CD8-positive, alpha-beta memory T cell (primary cell): ENCODE measurements around the gene NEDD8. TPM values are rescaled to one million over a fixed set of nuclear protein-coding genes. Genes with fewer than 3 reads are reported as not detected.

ENCODE experiments used
- CTCF ChIA-PET: fragments of 350-600 bp; sonication (Branson Sonifier 250); formaldehyde crosslinking; loops from one replicate; lab custom pipeline; 2021; ENCODE audit warnings: antibody characterized with exemption; lab: Charles Lee
- POLR2A ChIA-PET: fragments of 350-600 bp; sonication (Branson Sonifier 250); formaldehyde crosslinking; loops from one replicate; lab custom pipeline; 2021; ENCODE audit warnings: antibody characterized with exemption; lab: Charles Lee
- DNase-seq, 5 donors: peaks; one replicate each; pipeline versions ENCODE4 v3.0.0 to v3.0.0-alpha.2; 2020 to 2022; ENCODE audit warnings: mixed read lengths in 1 of 5
- H3K27ac ChIP-seq: one replicate; pipeline ENCODE4 v1.7.0; 2013; ENCODE audit warnings: low read depth, mild to moderate bottlenecking, low read length, moderate library complexity
- H3K27me3 ChIP-seq: 2 replicates; pipeline ENCODE4 v1.7.0; 2013; ENCODE audit warnings: low read length, mild to moderate bottlenecking; ENCODE audit not compliant: insufficient read depth, poor library complexity, severe bottlenecking
- H3K36me3 ChIP-seq: 2 replicates; pipeline ENCODE4 v1.7.0; 2013; ENCODE audit warnings: mild to moderate bottlenecking, low read length, moderate library complexity; ENCODE audit not compliant: insufficient read depth
- H3K4me1 ChIP-seq: 2 replicates; pipeline ENCODE4 v1.7.0; 2013; ENCODE audit warnings: mild to moderate bottlenecking, low read length, moderate library complexity; ENCODE audit not compliant: insufficient read depth
- H3K4me3 ChIP-seq: 2 replicates; pipeline ENCODE4 v1.7.0; 2013; ENCODE audit warnings: mild to moderate bottlenecking, low read length
- H3K9me3 ChIP-seq: 2 replicates; pipeline ENCODE4 v1.7.0; 2013; ENCODE audit warnings: mild to moderate bottlenecking, low read length
- H3K27ac Mint-ChIP-seq, 8 donors: one replicate each; pipeline ENCODE4 v1.8.0; 2020 to 2021; ENCODE audit warnings: mixed read lengths in 8 of 8, mild to moderate bottlenecking in 6 of 8, inconsistent platforms in 3 of 8, moderate library complexity in 3 of 8
- H3K27me3 Mint-ChIP-seq, 2 donors: one replicate each; pipeline ENCODE4 v1.8.0; 2020 to 2021; ENCODE audit warnings: mixed read lengths in 2 of 2, mild to moderate bottlenecking in 1 of 2, moderate library complexity in 1 of 2
- H3K36me3 Mint-ChIP-seq, 3 donors: one replicate each; pipeline ENCODE4 v1.8.0; 2020 to 2021; ENCODE audit warnings: mixed read lengths in 3 of 3, inconsistent platforms in 1 of 3, mild to moderate bottlenecking in 1 of 3
- H3K4me1 Mint-ChIP-seq, 3 donors: one replicate each; pipeline ENCODE4 v1.8.0; 2020 to 2021; ENCODE audit warnings: mixed read lengths in 3 of 3, inconsistent platforms in 1 of 3, mild to moderate bottlenecking in 1 of 3
- H3K4me3 Mint-ChIP-seq, 7 donors: one replicate each; pipeline ENCODE4 v1.8.0; 2020 to 2021; ENCODE audit warnings: mixed read lengths in 7 of 7, mild to moderate bottlenecking in 6 of 7, moderate library complexity in 4 of 7, inconsistent platforms in 2 of 7
- H3K9me3 Mint-ChIP-seq, 5 donors: one replicate each; pipeline ENCODE4 v1.8.0; 2020 to 2022; ENCODE audit warnings: mixed read lengths in 5 of 5, mild to moderate bottlenecking in 3 of 5, moderate library complexity in 2 of 5, inconsistent platforms in 1 of 5
- polyA plus RNA-seq: library from polyadenylated mRNA; unstranded; fragments of 300-500 nt; fragmentation: Illumina TruSeq; gene quantifications from one replicate; pipeline ENCODE4 v1.2.3, GENCODE V29; 2021
- total RNA-seq, 2 experiments: library from RNA; stranded (reverse); gene quantifications; one replicate each; pipeline ENCODE4 v1.2.3, GENCODE V29; 2021

Gene NEDD8
- total and polyA plus RNA-seq, 3 experiments from 2014 or later: 232 to 364 (median 240) TPM

DNA sequence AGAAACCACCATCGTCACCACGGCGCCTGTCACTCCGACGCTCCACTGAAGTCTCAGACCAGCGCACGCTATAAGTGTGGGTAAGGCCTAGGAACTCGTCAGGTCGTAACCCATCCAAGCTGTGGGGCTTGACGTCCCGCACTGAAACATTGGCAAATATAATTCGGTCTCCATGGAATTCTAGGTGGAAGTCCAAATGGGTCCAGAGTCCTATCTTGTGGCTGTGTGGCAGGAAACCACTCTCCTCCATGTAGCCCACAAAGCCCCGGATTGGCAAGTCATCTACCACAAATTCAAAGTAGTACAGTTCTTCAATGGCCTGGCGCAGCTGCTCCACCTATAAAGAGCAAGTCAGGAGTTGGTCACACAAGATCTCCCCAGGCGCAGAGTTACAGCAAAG lies 39.2 kb downstream of the NEDD8 start:
- peak overlapping the region; percentile 50 to 99 (median 86) for H3K27ac Mint-ChIP-seq
- Histone ChIP-seq H3K27ac (no peak overlapping the region), H3K36me3 (peaks cover 16% of the 10 kb centered on the region), H3K4me1 (peaks cover 39% of the 10 kb centered on the region), H3K4me3 (no peak overlapping the region), H3K9me3 (no peaks in the 10 kb centered on the region), H3K27me3 (no peaks in the 10 kb centered on the region)
- no peaks in the 10 kb centered on the region for H3K9me3 Mint-ChIP-seq
- peaks cover 40 to 77% (median 59%) of the 10 kb centered on the region in 3 donors for H3K4me1 Mint-ChIP-seq
- peak overlapping the region in 4 of 7 donors; percentile 23 to 78 (median 50) for H3K4me3 Mint-ChIP-seq
- peaks cover 0 to 58% (median 8%) of the 10 kb centered on the region in 3 donors for H3K36me3 Mint-ChIP-seq
- POLR2A ChIA-PET: no interaction called here
- peaks cover 0 to 1% of the 10 kb centered on the region in 2 donors for H3K27me3 Mint-ChIP-seq
- no peak for DNase-seq
- CTCF ChIA-PET: interaction anchor here (1.4 kb wide), 1 partner anchor 20 kb away, joined by 5 read pairs; the partner anchor contains the start of gene CHMP4A

DNA sequence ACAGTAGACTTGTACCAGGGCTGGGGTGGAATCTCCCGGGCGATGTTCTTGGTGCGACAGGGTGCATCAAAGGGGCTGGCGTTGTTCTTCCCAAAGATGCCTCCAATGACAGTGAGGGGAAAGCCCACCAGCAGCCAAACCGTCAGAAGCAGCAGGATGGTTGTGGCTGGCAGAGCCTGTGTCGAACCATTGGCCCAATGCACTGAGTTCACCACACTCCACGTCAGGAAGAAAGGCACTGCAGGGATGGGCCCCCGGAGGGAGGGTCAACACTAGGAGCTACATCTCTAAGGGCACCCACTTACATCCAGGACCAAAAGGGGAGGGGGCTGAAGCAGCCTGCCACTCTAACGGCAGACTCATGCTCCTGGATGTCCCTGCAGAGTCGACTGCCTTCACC lies 41.8 kb downstream of the NEDD8 start:
- ChIA-PET CTCF (interaction anchor here (1.6 kb wide), 1 partner anchor 52 kb away, joined by 4 read pairs; the partner anchor contains the start of gene TINF2), POLR2A (no interaction called here)
- Mint-ChIP-seq H3K4me1 (peaks cover 37 to 72% (median 56%) of the 10 kb centered on the region in 3 donors), H3K36me3 (peaks cover 0 to 60% (median 8%) of the 10 kb centered on the region in 3 donors), H3K27ac (peak overlapping the region in 5 of 8 donors; percentile 86 to 99 (median 96)), H3K9me3 (no peaks in the 10 kb centered on the region), H3K27me3 (no peaks in the 10 kb centered on the region), H3K4me3 (peak overlapping the region in 1 of 7 donors; percentile 55)
- Histone ChIP-seq H3K4me1 (peaks cover 43% of the 10 kb centered on the region), H3K9me3 (no peaks in the 10 kb centered on the region), H3K36me3 (peaks cover 32% of the 10 kb centered on the region), H3K4me3 (no peak overlapping the region), H3K27me3 (no peaks in the 10 kb centered on the region), H3K27ac (no peak overlapping the region)
- DNase-seq: no peak

DNA sequence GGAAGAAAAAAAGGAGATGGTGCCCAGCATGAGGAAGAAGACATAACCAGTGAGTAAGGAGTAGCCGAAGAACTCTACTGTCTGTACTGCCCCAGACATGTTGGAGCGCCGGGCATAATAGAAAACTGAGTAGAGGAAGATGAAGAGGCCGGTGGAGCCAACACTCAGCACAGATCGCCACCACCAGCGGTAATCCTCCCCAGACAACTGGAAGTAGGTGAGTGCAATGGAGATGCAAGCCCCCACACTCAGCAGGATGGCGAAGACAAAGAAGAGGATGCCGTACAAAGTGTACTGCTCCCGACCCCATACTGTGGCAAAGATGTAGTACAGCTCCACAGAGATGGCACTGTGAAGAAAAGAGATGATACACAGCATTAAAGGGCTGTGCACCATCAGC lies 42.7 kb downstream of the NEDD8 start:
- POLR2A ChIA-PET: interaction anchor here (1.3 to 2.0 kb wide), 7 partner anchors 23 to 54 kb away, joined by 3 to 16 read pairs (median 4); partner anchors contain the start of genes CHMP4A, IRF9, MDP1 and PSME1
- Histone ChIP-seq H3K27me3 (no peaks in the 10 kb centered on the region), H3K27ac (no peak overlapping the region), H3K4me3 (no peak overlapping the region), H3K4me1 (peaks cover 37% of the 10 kb centered on the region), H3K9me3 (no peaks in the 10 kb centered on the region), H3K36me3 (peaks cover 41% of the 10 kb centered on the region)
- no peaks in the 10 kb centered on the region for H3K9me3 Mint-ChIP-seq
- no peak for DNase-seq
- H3K4me3 Mint-ChIP-seq: peak overlapping the region in 2 of 7 donors; percentile 94 to 95
- CTCF ChIA-PET: interaction anchor here (1.0 to 5.2 kb wide), 13 partner anchors 17 to 242 kb away, joined by 3 to 36 read pairs (median 6); partner anchors contain the start of genes CHMP4A, CIDEB, DCAF11 and IRF9
- H3K36me3 Mint-ChIP-seq: peaks cover 0 to 62% (median 8%) of the 10 kb centered on the region in 3 donors
- H3K27ac Mint-ChIP-seq: peak overlapping the region; percentile 44 to 99 (median 96)
- H3K27me3 Mint-ChIP-seq: no peaks in the 10 kb centered on the region
- peaks cover 31 to 62% (median 50%) of the 10 kb centered on the region in 3 donors for H3K4me1 Mint-ChIP-seq

DNA sequence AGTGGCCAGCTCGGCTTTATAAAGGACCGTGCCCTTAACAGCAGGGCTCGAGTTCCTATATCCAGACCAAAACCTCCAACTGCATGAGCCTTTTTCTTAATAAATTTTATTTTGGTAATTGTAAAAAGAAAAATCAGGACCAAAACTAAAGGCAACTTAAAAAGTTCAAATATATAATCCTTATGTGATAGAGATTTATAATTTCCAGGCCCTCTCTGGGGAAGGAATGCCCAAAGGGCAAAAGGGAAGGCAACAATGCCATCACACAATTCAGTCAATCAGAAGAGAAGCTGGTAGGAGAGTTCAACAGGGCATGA lies 43.1 kb downstream of the NEDD8 start:
- peaks cover 27 to 58% (median 46%) of the 10 kb centered on the region in 3 donors for H3K4me1 Mint-ChIP-seq

DNA sequence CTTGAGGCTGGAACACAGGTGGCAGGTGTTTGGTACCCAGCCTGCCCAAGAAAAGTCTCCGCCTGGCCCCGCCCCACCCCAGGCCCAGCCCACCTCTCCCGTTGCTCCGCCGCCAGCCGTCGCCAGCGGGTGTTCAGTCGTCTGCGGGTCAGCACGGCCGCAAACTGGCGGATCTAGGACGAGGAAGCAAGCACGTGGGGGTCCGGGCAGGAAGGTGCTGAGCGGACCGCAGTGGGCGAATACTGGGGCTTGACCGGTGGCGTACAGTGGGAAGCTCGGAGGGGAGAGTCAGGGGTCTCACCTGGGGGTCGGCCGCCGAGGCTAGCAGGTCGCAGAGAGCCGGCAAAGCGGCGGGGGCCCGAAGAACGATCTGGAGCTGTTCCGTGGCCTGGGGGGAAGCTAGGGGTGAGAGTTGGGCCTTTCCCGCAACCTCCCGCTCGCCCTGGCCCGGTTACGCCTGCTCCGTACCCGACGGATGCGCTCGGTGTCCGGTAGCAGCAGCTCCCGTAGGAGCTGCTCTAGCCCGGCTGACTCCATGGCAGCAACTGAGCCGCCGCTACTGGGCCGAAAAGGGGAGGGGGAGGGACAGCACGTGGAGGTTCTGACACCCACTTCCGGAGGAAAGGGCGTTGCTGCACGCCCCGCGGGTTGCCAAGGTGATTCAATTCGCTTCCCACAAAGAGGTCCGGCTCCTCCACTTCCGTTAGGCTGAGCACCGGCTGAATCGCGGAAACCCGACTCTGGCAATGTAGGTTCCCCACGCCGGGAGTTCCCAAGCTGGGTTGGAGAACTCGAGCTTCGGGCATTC lies 43.7 kb downstream of the NEDD8 start, which contains the start of gene IPO4:
TSS of gene IPO4 (minus strand) at position 566 of the 808 bp plus-strand sequence. CDS start at position 537, 29 bp downstream.
- Histone ChIP-seq H3K27ac (peak within 1 kb of the TSS; percentile 74), H3K9me3 (no peaks in the 10 kb centered on the region), H3K4me3 (peak within 1 kb of the TSS; percentile 85), H3K4me1 (peaks cover 31% of the 10 kb centered on the region), H3K27me3 (no peaks in the 10 kb centered on the region), H3K36me3 (peaks cover 44% of the 10 kb centered on the region)
- H3K9me3 Mint-ChIP-seq: no peaks in the 10 kb centered on the region
- H3K27ac Mint-ChIP-seq: peak within 1 kb of the TSS; percentile 80 to 99 (median 96)
- DNase-seq: peak; percentile 91 to 97 (median 94)
- POLR2A ChIA-PET: interaction anchor here (0.6 to 2.0 kb wide), 9 partner anchors 18 to 156 kb away, joined by 3 to 16 read pairs (median 4); partner anchors contain the start of genes CHMP4A, IRF9, MDP1 and PSME1
- CTCF ChIA-PET: interaction anchor here (0.5 to 5.2 kb wide), 14 partner anchors 11 to 243 kb away, joined by 3 to 36 read pairs (median 5); partner anchors contain the start of genes CHMP4A, CIDEB, DCAF11 and IRF9
- H3K36me3 Mint-ChIP-seq: peaks cover 0 to 65% (median 8%) of the 10 kb centered on the region in 3 donors
- H3K27me3 Mint-ChIP-seq: no peaks in the 10 kb centered on the region
- peak within 1 kb of the TSS; percentile 90 to 95 (median 92) for H3K4me3 Mint-ChIP-seq
- H3K4me1 Mint-ChIP-seq: peaks cover 25 to 56% (median 43%) of the 10 kb centered on the region in 3 donors

More for the DNA sequence above, 43.1 kb downstream of the NEDD8 start:
- CTCF ChIA-PET: interaction anchor here (0.5 to 5.2 kb wide), 14 partner anchors 11 to 242 kb away, joined by 3 to 36 read pairs (median 5); partner anchors contain the start of genes CHMP4A, CIDEB, DCAF11 and IRF9
- Histone ChIP-seq H3K27ac (peak overlapping the region; percentile 74), H3K9me3 (no peaks in the 10 kb centered on the region), H3K36me3 (peaks cover 42% of the 10 kb centered on the region), H3K4me1 (peaks cover 32% of the 10 kb centered on the region), H3K27me3 (no peaks in the 10 kb centered on the region), H3K4me3 (no peak overlapping the region)
- no peaks in the 10 kb centered on the region for H3K9me3 Mint-ChIP-seq
- peak overlapping the region; percentile 80 to 99 (median 96) for H3K27ac Mint-ChIP-seq
- POLR2A ChIA-PET: interaction anchor here (0.6 to 2.0 kb wide), 8 partner anchors 18 to 54 kb away, joined by 3 to 16 read pairs (median 4); partner anchors contain the start of genes CHMP4A, IRF9, MDP1 and PSME1
- peaks cover 0 to 62% (median 8%) of the 10 kb centered on the region in 3 donors for H3K36me3 Mint-ChIP-seq
- peak overlapping the region; percentile 90 to 95 (median 92) for H3K4me3 Mint-ChIP-seq
- H3K27me3 Mint-ChIP-seq: no peaks in the 10 kb centered on the region
- DNase-seq: no peak

DNA sequence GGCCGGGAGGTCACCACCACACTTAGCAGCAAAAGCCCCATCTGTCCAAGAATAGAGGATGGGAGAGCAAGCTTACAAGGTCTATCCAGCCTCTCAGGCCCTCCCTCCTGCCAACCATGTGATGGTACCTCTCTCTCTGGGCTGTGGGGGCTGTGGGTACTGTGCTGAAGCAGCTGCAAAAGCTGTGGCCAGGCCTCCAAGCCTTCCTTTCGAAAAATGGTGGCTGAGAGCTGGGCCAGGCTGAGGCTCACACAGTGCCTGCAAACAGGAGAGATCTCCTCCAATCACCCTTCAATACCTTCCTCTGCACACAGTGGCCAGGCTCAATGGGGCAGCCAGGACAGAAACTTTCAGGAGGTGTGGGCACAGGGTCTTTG lies 44.6 kb downstream of the NEDD8 start:
- peaks cover 41% of the 10 kb centered on the region for H3K36me3 ChIP-seq
- POLR2A ChIA-PET: interaction anchor here (1.3 kb wide), 1 partner anchor 25 kb away, joined by 3 read pairs; no protein-coding TSS in a partner anchor
- peak overlapping the region; percentile 80 to 99 (median 96) for H3K27ac Mint-ChIP-seq

DNA sequence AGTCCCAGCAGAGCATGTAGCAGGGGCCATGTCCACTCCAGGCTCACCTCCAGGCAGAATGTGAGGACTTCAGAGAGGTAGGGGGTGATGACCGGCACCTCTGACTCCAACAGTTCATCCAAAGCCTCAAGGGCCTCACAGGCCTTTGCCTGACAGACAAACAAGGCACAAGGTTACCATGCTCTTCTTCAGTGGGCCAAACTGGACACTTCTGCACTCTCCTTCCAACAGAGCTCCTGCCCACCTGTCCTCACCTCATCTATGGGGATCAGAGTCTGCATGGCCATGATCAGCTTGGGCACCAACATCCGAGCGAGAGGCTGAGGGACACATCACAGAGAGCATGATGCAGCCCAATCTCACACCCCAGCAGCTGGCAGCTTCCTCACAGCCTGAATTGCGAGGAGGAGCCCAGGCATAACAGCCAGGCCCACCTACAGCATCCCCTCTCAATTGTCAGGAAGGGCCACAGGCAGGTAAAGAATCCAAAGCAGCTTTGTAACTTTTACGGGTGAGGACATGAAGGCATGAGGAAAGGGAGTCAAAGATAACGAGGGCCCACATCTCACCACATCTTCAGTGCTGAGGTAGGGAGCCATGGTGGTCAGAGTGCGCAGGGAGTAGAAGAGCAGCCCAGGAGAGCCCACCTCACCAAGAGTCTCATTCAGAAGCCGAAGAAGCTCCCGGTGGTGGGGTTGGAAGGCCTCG lies 45.2 kb downstream of the NEDD8 start:
- H3K4me3 Mint-ChIP-seq: peak overlapping the region; percentile 34 to 94 (median 69)
- no peaks in the 10 kb centered on the region for H3K9me3 ChIP-seq
- peaks cover 21 to 43% (median 30%) of the 10 kb centered on the region in 3 donors for H3K4me1 Mint-ChIP-seq
- no peaks in the 10 kb centered on the region for H3K9me3 Mint-ChIP-seq
- no peak overlapping the region for H3K27ac ChIP-seq
- no peak overlapping the region for H3K4me3 ChIP-seq
- H3K36me3 Mint-ChIP-seq: peaks cover 0 to 68% (median 0%) of the 10 kb centered on the region in 3 donors
- no peaks in the 10 kb centered on the region for H3K27me3 ChIP-seq
- H3K4me1 ChIP-seq: peaks cover 25% of the 10 kb centered on the region
- H3K27ac Mint-ChIP-seq: peak overlapping the region; percentile 58 to 99 (median 86)
- POLR2A ChIA-PET: interaction anchor here (1.3 kb wide), 1 partner anchor 25 kb away, joined by 3 read pairs; no protein-coding TSS in a partner anchor
- CTCF ChIA-PET: interaction anchor here (0.8 to 5.2 kb wide), 4 partner anchors 26 to 250 kb away, joined by 3 to 36 read pairs (median 5); partner anchors contain the start of genes IRF9 and TINF2
- DNase-seq: no peak
- H3K36me3 ChIP-seq: peaks cover 36% of the 10 kb centered on the region
- H3K27me3 Mint-ChIP-seq: no peaks in the 10 kb centered on the region

More for the DNA sequence above, 44.6 kb downstream of the NEDD8 start:
- H3K27ac ChIP-seq: no peak overlapping the region
- peak overlapping the region; percentile 85 for H3K4me3 ChIP-seq
- no peaks in the 10 kb centered on the region for H3K9me3 Mint-ChIP-seq
- no peak for DNase-seq
- CTCF ChIA-PET: interaction anchor here (0.8 to 5.2 kb wide), 4 partner anchors 26 to 249 kb away, joined by 3 to 36 read pairs (median 5); partner anchors contain the start of genes IRF9 and TINF2
- H3K4me1 ChIP-seq: peaks cover 28% of the 10 kb centered on the region
- H3K9me3 ChIP-seq: no peaks in the 10 kb centered on the region
- no peaks in the 10 kb centered on the region for H3K27me3 Mint-ChIP-seq
- peaks cover 0 to 68% (median 2%) of the 10 kb centered on the region in 3 donors for H3K36me3 Mint-ChIP-seq
- no peaks in the 10 kb centered on the region for H3K27me3 ChIP-seq
- H3K4me3 Mint-ChIP-seq: peak overlapping the region; percentile 90 to 95 (median 92)
- peaks cover 24 to 49% (median 36%) of the 10 kb centered on the region in 3 donors for H3K4me1 Mint-ChIP-seq
